Renal cortex interstitium (tissue), 15 donors: Measurements from ENCODE around the gene GBP7. TPM values are rescaled to one million over a fixed set of nuclear protein-coding genes. Genes with fewer than 3 reads are reported as not detected.
"Not testable (repeated sequence)": the region's sequence is repeated elsewhere in the genome, so short reads cannot be mapped to it uniquely, and the experiment has no call there.

ENCODE experiments used
- DNase-seq, 11 donors: peaks; one replicate each; pipeline ENCODE4 v3.0.0-alpha.2; 2013; ENCODE audit warnings: low read depth in 9 of 11, low spot score in 4 of 11; ENCODE audit errors: extremely low read depth in 1 of 11
- long read RNA-seq, 16 experiments: transcript quantifications; one replicate each; lab custom pipeline, GENCODE V29; 2026
- polyA plus RNA-seq, 3 donors: library from polyadenylated mRNA; unstranded; fragments of 120-200 nt; gene quantifications; one replicate each; pipeline ENCODE4 v1.2.1, GENCODE V29; 2013; ENCODE audit not compliant: insufficient read length in 3 of 3

GBP7 gene
- polyA plus RNA-seq, result under 1 TPM in 2 of 3 donors, not detected in 1; 0.13 to 0.19 TPM
- long read RNA-seq, donor 1, result 0 reads
- long read RNA-seq, donor 2, result 0 reads
- long read RNA-seq, donor 3, result 0 reads
- long read RNA-seq, donor 4, result 0 reads
- long read RNA-seq, donor 5, result 0 reads
- long read RNA-seq, donor 6, result 0 reads
- long read RNA-seq, donor 7, result 0 reads
- long read RNA-seq, donor 8, result 0 reads
- long read RNA-seq, donor 9, result 0 reads
- long read RNA-seq, donor 10, result 0 reads
- long read RNA-seq, donor 11, result 0 reads
- long read RNA-seq, donor 12, result 0 reads
- long read RNA-seq, donor 13, result 0 reads
- long read RNA-seq, donor 14, result 0 reads
- long read RNA-seq, donor 15, result 0 reads
- long read RNA-seq, donor 16, result 0 reads

DNA sequence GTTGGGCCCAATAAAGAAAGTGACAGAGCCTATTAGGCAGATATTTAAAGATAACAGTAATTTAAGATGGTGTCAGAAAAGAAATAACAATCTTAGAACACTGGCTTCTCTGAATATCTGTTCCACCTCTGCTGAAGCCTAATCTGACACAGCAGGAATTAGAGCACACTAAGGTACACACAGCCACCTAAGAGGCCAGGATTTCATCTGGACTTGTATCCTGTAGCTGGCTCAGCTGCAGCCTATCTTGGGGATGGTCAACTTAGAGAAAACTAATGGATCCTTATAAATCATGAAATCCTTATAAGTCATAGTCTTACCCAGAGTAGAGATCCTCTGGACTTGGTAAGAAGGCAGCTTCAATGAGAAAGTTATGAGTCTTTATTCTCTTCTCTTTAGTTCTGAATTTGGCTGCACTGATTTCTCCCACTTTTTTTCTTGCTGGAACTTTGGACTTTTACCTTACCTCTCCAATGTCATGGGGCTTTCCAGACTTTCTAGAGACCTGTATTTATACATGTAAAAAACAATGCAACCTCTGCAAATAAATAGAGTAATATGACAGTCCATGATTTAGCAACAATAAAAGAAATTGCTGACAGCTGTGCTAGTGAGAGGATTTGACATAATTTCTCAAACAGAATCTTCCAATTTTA lies at the start of gene GBP7:
GBP7 (minus strand) TSS at position 403 of the 656 bp plus-strand sequence. CDS start 4,068 bp downstream, outside the sequence.
- no peak for DNase-seq

GRCh38 chr1:89221341-89221740 lies 45.5 kb upstream of the GBP7 start:
- DNase-seq, result no peak

DNA sequence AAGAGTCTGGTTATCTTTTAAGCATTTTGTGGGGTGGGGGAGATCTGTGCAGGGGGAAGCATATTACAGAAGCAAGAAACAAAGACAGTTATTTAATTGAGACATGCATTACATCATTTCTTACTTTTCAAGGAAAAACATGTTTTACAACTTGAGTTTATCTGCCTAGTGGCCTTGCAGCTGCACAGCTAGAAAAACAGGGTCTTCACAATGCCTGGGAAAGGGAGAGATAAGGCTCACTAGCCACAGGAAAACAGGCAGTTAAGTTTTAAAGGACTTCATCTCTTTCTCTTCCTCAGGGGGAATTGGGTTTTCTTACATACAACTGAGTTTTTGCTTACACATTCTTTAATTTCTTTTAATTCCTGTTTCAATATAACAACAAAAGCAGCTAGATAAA lies 44.0 kb upstream of the GBP7 start:
- not testable (repeated sequence) for DNase-seq

DNA sequence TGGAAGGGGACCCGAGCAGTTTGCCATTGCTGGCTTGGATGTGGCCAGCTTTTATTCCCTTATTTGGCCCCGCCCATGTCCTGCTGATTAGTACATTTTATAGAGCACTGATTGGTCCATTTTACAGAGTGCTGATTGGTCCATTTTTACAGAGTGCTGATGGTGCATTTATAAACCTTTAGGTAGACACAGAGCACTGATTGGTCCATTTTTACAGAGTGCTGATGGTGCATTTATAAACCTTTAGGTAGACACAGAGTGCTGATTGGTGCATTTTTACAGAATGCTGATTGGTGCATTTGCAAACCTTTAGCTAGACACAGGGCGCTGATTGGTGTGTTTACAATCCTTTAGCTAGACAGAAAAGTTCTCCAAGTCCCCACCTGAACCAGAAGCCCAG lies 43.1 kb upstream of the GBP7 start:
- DNase-seq, result not testable (repeated sequence)

- DNase-seq, result no peak
Observed at GRCh38 chr1:89213347-89213746, 37.5 kb upstream of the GBP7 start.

DNA sequence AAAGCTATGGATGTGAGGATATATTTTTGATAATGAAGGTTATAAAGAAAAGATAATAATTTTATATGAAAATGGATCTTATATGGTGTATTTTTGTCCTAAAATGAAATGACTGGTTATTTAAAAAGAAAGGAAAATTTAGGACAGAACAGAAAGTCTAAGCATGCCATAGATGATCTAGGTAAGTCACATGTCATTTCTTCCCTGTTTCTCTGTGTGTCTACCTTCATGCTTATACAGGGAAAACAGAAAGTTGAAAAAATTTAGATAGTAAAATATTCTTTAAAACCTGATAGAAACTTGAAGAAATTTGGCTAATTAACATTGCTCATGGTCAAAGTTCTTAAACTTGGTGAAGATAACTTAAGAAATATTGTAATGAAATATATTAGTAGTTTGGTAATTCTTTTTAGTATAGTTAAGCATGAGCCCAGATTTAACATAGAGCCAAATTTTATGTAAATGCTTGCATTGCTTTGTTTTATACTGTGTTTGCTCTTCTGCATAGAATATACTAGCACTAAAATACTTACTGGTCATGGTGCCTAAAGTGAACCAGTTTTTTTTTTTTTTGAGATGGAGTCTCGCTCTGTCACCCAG lies 35.3 kb upstream of the GBP7 start:
- no peak for DNase-seq

DNA sequence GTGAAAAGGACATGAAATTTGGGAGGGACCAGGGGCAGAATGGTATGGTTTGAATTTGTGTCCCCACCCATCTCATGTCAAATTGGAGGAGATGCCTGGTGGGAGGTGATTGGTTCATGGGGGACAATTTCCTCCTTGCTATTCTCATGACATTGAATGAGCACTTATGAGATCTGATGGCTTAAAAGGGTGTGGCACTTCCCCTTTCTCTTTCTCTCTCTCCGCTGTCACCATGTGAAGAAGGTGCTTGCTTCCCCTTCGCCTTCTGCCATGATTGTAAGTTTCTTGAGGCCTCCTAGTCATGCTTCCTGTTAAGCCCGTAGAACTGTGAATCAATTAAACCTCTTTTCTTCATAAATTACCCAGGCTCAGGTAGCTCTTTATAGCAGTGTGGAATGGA lies 30.6 kb upstream of the GBP7 start:
- DNase-seq, result no peak

DNA sequence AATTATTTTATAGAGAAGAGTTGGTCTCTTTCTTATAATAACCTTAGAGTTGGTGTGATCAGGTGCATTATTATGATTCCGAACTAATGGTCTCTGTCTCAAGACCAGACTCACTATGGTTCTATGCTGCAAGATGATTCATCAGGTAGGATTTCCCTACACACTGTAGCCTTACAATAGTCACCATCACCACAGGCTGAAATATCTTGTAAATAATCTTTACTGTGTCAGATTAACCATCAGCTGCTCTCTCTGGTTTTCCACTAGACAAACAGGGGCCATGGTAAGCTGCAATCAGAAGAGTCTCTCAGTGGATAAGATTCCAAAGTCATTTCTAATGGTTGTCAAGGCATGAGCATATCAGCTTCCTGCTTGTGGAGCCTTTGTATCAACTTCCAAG lies 27.4 kb upstream of the GBP7 start:
- DNase-seq, result no peak

- no peak for DNase-seq
Observed at GRCh38 chr1:89201106-89201794, 25.4 kb upstream of the GBP7 start.

- no peak for DNase-seq
Observed at GRCh38 chr1:89200663-89201062, 24.9 kb upstream of the GBP7 start.

- no peak for DNase-seq
Observed at GRCh38 chr1:89199525-89200031, 23.8 kb upstream of the GBP7 start.

DNA sequence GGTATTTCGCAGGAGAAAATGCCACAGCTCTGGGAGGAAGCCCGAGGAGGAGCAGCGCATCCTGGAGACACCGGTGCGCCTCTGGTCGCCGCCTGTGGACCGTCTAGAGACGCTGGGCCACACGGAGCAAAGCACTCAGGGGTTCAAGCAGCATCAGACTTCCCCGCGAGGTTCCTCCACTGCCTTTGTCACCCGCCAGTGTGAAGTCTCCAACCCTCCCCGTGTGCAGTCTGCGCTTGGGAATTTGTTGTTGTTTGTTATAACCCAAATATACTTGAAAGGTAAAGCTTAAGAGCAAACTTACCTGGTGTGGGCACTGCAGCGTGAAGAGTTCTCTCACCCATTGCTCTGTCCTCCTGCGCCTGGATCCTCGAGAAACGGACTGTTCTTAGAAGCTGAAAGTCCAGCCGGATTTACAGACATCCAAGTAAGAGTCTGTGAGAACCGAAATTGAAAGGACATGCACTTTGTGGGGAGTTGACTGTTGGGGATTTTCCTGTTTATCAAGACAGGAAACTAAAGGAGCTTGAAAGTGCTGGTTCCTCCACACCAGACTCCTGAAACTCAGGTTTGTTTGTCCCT lies 22.8 kb upstream of the GBP7 start, which contains the start of gene GBP4:
GBP4 (minus strand) TSS at position 452 of the 582 bp plus-strand sequence; CDS start at position 344, 108 bp downstream.
- DNase-seq, result peak in 4 of 11 donors; percentile 6 to 20 (median 12)

DNA sequence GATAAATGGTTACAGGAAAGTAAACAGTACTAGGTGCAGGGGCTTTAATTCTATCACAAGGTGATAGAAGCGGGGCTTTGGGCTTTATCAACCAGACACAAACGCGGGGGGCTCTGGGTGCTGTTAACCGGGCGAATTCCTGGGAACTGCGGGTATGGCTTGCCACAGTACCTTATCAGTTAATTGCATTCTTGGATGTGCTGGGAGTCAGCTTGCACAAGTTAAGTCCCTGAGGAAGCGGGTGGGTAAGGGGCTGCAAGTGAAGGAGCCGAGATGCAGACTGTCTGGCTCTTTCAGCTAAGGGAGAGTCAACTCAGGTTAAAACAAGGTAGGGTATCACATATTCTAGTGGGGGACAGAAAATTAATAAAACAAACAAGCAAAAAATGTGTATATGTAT lies 22.3 kb upstream of the GBP7 start:
- no peak for DNase-seq

GRCh38 chr1:89195476-89195875 lies 19.7 kb upstream of the GBP7 start:
- no peak for DNase-seq

DNA sequence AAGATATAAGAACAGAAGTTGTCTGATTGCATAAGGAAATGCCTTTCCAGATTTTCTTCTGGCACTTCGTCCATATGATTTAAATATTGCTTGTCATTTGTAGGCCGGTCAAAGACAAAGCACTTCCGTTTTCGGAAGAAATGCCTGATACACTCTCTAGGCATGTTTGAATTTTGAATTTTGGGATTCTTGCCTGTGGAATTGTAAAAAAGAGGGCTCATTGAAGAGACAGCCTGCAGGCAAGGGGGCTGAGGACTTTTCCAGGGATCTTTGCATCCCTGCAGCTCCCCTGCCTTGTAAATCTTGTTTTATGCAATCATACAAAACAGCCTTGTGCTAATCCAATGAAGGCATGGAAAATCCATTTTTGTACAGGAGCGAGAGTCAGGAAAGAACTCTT lies 15.5 kb upstream of the GBP7 start:
- DNase-seq, result no peak

DNA sequence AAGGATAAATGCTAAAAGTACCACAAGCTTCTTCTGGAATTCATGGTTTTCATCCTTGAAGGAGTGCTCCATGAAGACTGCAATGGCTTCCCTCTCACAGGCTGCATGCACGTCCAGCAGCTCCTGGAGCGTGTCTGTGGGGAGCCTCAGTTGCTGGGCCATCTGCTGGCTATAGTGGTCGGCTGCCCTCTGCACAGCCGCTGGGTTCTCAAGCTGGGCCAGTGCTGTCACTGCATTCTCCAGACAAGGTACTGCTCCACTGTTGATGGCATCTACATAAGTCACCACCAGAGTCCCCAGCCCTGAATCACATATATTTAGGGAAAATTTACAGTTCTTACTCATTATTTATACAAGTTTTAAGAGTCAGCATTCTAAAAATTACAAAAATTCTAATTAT lies 14.2 kb upstream of the GBP7 start:
- DNase-seq, result no peak

- no peak for DNase-seq
Observed at GRCh38 chr1:89179343-89179742, 3.5 kb upstream of the GBP7 start.

GRCh38 chr1:89176971-89177370 lies 1.2 kb upstream of the GBP7 start:
- DNase-seq, result no peak

GRCh38 chr1:89174491-89174890 lies 1.3 kb downstream of the GBP7 start:
- DNase-seq, result no peak
